H1 (cell line): ENCODE results near the gene HLA-DPB1. TPM values are rescaled to one million over a fixed set of nuclear protein-coding genes. Genes with fewer than 3 reads are reported as not detected.

ENCODE experiments used
- CBX5 ChIP-seq: fragments of 300-800, 300-1000 bp; sonication (generic); IDR thresholded peaks from 2 replicates; pipeline ENCODE4 v1.7.1; 2016; ENCODE audit warnings: antibody characterized with exemption, low read length, low read depth
- RFX5 ChIP-seq: IDR thresholded peaks from 2 replicates; pipeline ENCODE4 v1.6.1; 2011; ENCODE audit warnings: low read depth, low read length, improper control_type of control experiment, borderline replicate concordance
- SIRT6 ChIP-seq: IDR thresholded peaks from one replicate; pipeline ENCODE4 v1.7.1; 2012; ENCODE audit warnings: low read length, inconsistent platforms
- SIX5 ChIP-seq: IDR thresholded peaks from 2 replicates; pipeline ENCODE4 v1.6.1; 2011; ENCODE audit warnings: mild to moderate bottlenecking, low read depth, low read length
- TBP ChIP-seq: IDR thresholded peaks from 2 replicates; pipeline ENCODE4 v1.6.1; 2011; ENCODE audit warnings: low read depth, low read length, improper control_type of control experiment
- polyA plus RNA-seq, 7 experiments: library from polyadenylated mRNA; depleted of rRNA in 3 of 7; stranded (reverse) in 5 of 7; unstranded in 2 of 7; fragments of >200 nt in 5 of 7; fragments of 200-250 nt in 2 of 7; gene quantifications; 1 replicate in 5 of 7; 2 replicates in 1 of 7; 4 replicates in 1 of 7; pipeline versions ENCODE4 v1.2.1 to v1.2.3, GENCODE V29; 2011 to 2013; ENCODE audit warnings: missing spikeins in 2 of 7, mixed read lengths in 2 of 7
- total RNA-seq: library from RNA; stranded (reverse); fragmentation: NEBNext Ultra II Directional; extraction: Animal tissue kit (Norgen Biotek cat#: 25700); gene quantifications from 2 replicates; pipeline ENCODE4 v1.2.1, GENCODE V29; 2021

HLA-DPB1 gene
- total and polyA plus RNA-seq, 2 of the 8 experiments (the other 6 are each of a cell fraction or from before 2014, with no cell fraction given): 32.3 to 58.8 TPM

DNA sequence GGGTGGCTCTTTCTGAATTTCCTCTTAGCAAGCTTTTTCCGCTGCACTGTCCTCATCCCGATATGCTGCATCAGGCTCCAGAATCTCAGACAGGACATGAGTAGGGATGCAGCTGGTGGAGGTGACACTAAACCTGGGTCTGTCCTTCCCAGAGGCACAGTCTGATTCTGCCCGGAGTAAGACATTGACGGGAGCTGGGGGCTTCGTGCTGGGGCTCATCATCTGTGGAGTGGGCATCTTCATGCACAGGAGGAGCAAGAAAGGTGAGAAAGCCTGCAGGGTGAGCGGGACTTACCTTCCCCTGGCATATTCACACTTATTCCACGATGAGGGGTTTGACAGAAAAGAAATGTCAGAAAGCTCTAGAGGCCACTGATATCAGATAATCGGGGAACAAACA, 9.8 kb downstream of the HLA-DPB1 start (continued):
- TF ChIP-seq TBP: no peak
- no peak for TF ChIP-seq SIRT6
- no peak for TF ChIP-seq CBX5
- no peak for TF ChIP-seq SIX5
- no peak for TF ChIP-seq RFX5
